ENCODE results near the gene GPR61. TPM values are rescaled to one million over a fixed set of nuclear protein-coding genes. Genes with fewer than 3 reads are reported as not detected.

The GPR61 gene
- total RNA-seq, 1 donor from 2014 or later = not detected

GRCh38 chr1:109573785-109574184, 34.1 kb downstream of the GPR61 start:
- ATAC-seq = no peak

GRCh38 chr1:109578947-109579443, 39.3 kb downstream of the GPR61 start:
- no peak for ATAC-seq

- no peak for ATAC-seq
These were observed 39.8 kb downstream of the GPR61 start for GRCh38 chr1:109579491-109579890.

GRCh38 chr1:109582021-109582420, 42.3 kb downstream of the GPR61 start:
- ATAC-seq = no peak

- ATAC-seq = no peak
These were observed 45.1 kb downstream of the GPR61 start for GRCh38 chr1:109584766-109585165.

- no peak for ATAC-seq
These were observed 46.4 kb downstream of the GPR61 start for GRCh38 chr1:109586055-109586454.

GRCh38 chr1:109589177-109589576, 49.5 kb downstream of the GPR61 start:
- no peak for ATAC-seq

- ATAC-seq = no peak
These were observed 50.0 kb downstream of the GPR61 start for GRCh38 chr1:109589679-109590078.

- no peak for ATAC-seq
These were observed 53.2 kb downstream of the GPR61 start for GRCh38 chr1:109592916-109593315.

GRCh38 chr1:109595531-109595930, 55.9 kb downstream of the GPR61 start:
- ATAC-seq = peak; percentile 28

Other genes starting within 250 kb of the GPR61 start
- 0.76 TPM for gene MYBPHL, start 232.9 kb upstream of the GPR61 start, total RNA-seq
- gene SORT1, start 142.0 kb upstream of the GPR61 start, total RNA-seq = 60.6 TPM
- 86.2 TPM for gene PSMA5, start 113.4 kb upstream of the GPR61 start, total RNA-seq
- not detected for gene SYPL2, start 73.3 kb upstream of the GPR61 start, total RNA-seq
- gene ATXN7L2, start 56.0 kb upstream of the GPR61 start, total RNA-seq = 2.7 TPM
- gene CYB561D1, start 45.8 kb upstream of the GPR61 start, total RNA-seq = 7.2 TPM
- 1.2 TPM for gene AMIGO1, start 30.1 kb upstream of the GPR61 start, total RNA-seq
- 10.5 TPM for gene GNAI3, start 8.7 kb downstream of the GPR61 start, total RNA-seq
- gene GNAT2, start 79.7 kb downstream of the GPR61 start, total RNA-seq = not detected
- gene AMPD2, start 80.0 kb downstream of the GPR61 start, total RNA-seq = 16.5 TPM
- 27.3 TPM for gene GSTM4, start 116.2 kb downstream of the GPR61 start, total RNA-seq
- 17.7 TPM for gene GSTM2, start 128.2 kb downstream of the GPR61 start, total RNA-seq
- gene GSTM1, start 147.9 kb downstream of the GPR61 start, total RNA-seq = not detected
- 0.36 TPM for gene GSTM5, start 172.4 kb downstream of the GPR61 start, total RNA-seq
- 19.4 TPM for gene GSTM3, start 201.2 kb downstream of the GPR61 start, total RNA-seq
- gene EPS8L3, start 224.1 kb downstream of the GPR61 start, total RNA-seq = not detected

Data from esophagus mucosa (tissue), 1 donor.